IPS DF 6.9 (cell line): ENCODE results near the gene ACER3.
A peak's percentile ranks its signal among the peaks of the same experiment; 100 is the strongest.
"Not testable (repeated sequence)": the region's sequence is repeated elsewhere in the genome, so short reads cannot be mapped to it uniquely, and the experiment has no call there.

ENCODE experiments used
- DNase-seq: peaks from one replicate; pipeline ENCODE4 v3.0.0-alpha.2; 2013; ENCODE audit warnings: low read depth, low spot score
- H3K27ac ChIP-seq: one replicate; pipeline ENCODE4 v1.5.1; 2013; ENCODE audit warnings: low read length, control low read depth
- H3K27me3 ChIP-seq: 2 replicates; pipeline ENCODE4 v1.6.1; 2013; ENCODE audit warnings: mild to moderate bottlenecking, low read length; ENCODE audit not compliant: control insufficient read depth, insufficient read depth
- H3K36me3 ChIP-seq: 2 replicates; pipeline ENCODE4 v1.6.1; 2013; ENCODE audit warnings: low read length; ENCODE audit not compliant: control insufficient read depth, insufficient read depth
- H3K4me1 ChIP-seq: 2 replicates; pipeline ENCODE4 v1.6.1; 2013; ENCODE audit warnings: low read length; ENCODE audit not compliant: control insufficient read depth, insufficient read depth
- H3K4me3 ChIP-seq: 2 replicates; pipeline ENCODE4 v1.5.1; 2013; ENCODE audit warnings: mild to moderate bottlenecking, low read length
- H3K9me3 ChIP-seq: 2 replicates; pipeline ENCODE4 v1.6.1; 2013; ENCODE audit warnings: low read length, inconsistent platforms; ENCODE audit not compliant: control insufficient read depth, insufficient read depth
- WGBS: extraction: QIAGEN DNeasy Blood & Tissue Kit; methylation state at CpG from one replicate; pipeline ENCODE4 v1.1.7; 2013; ENCODE audit warnings: mixed read lengths, missing lambda C conversion rate; ENCODE audit not compliant: insufficient read length, insufficient coverage; 5-methylcytosine and 5-hydroxymethylcytosine counted together

Gene ACER3

DNA sequence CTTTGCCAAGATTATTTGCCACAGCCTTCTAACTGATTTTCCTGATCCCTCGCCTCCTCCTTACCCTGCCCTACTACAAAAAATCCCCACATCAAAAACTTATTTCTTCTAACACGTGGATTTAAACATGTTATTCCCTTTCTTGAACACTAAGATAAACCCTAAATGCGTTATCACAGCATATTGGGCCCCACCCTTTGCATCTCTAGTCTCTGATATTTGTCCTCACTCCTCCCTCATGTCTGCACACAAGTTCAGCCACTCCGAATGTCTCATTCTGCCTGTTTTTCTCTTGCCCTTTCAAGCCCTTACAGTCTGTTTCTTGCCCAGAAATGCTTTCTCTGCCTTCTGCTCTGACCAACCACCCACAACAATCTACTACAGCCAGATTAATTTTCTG is 10.6 kb upstream of the ACER3 start:
- DNase-seq, result no peak
- no peaks in the 10 kb centered on the region for H3K9me3 ChIP-seq
- no peak overlapping the region for H3K4me3 ChIP-seq
- H3K4me1 ChIP-seq, result no peaks in the 10 kb centered on the region
- WGBS, result 100% methylated on average over 2 of the region's 4 CpGs
- H3K27ac ChIP-seq, result no peak overlapping the region
- no peaks in the 10 kb centered on the region for H3K36me3 ChIP-seq
- no peaks in the 10 kb centered on the region for H3K27me3 ChIP-seq

DNA sequence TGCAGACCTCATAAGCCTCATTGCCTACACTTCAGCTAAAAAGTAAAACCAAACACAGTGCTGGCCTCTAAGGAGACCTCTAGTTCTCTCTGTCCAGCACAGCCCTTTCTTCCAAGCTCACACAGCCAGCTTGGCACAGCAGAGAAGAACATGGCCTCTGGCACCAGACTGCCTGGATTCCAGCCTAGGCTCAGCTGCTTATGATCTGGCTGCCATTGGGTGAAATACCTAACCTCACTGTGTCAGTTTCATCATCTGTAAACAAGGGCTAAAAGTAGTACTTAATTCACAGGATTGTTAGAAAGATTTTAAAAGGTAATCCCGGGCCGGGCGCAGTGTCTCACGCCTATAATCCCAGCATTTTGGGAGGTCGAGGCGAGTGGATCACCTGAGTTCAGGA is 9.9 kb upstream of the ACER3 start:
- WGBS, result no CpG with 5 or more reads among the region's 6 CpGs
- Histone ChIP-seq H3K27ac (no peak overlapping the region), H3K9me3 (no peaks in the 10 kb centered on the region), H3K4me1 (no peaks in the 10 kb centered on the region), H3K27me3 (no peaks in the 10 kb centered on the region), H3K4me3 (no peak overlapping the region), H3K36me3 (no peaks in the 10 kb centered on the region)
- no peak for DNase-seq

DNA sequence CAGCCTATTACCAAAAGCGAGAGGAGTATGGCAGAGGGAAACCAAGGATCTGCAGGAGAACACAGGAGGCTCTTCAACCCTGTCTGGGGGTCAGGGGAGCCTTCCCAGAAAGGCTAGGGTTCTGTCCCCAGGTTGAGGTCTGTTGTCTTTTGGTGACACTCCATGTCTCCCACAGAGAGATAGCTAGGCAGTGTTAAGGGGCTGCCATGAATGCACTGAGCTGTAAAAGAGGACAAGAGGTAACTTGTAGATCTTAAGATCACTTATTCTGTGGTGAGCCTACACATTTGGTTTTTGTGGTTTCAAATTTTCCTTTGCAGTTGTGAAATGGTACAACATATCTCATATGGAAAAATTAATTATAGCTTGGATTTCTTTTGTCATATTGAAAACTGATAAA is 6.0 kb upstream of the ACER3 start:
- H3K27me3 ChIP-seq, result no peaks in the 10 kb centered on the region
- H3K4me3 ChIP-seq, result no peak overlapping the region
- WGBS, result no CpG with 5 or more reads among the region's 1 CpG
- DNase-seq, result no peak
- no peak overlapping the region for H3K27ac ChIP-seq
- H3K4me1 ChIP-seq, result no peaks in the 10 kb centered on the region
- H3K36me3 ChIP-seq, result no peaks in the 10 kb centered on the region
- no peaks in the 10 kb centered on the region for H3K9me3 ChIP-seq

DNA sequence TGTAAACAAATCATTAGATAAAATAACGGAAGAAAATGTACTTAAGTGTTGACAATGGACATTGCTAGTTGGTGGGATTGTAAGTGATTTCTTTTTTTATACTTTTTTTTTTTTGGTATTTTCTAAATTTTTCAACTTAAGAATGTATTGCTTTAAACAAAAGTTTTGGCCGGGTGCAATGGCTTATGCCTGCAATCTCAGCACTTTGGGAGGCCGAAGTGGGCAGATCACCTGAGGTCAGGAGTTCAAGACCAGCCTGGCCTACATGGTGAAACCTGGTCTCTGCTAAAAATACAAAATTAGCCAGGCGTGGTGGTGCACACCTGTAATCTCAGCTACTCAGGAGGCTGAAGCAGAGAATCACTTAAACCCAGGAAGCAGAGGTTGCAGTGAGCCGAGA is 5.0 kb upstream of the ACER3 start:
- not testable (repeated sequence) for H3K4me1 ChIP-seq, H3K9me3 ChIP-seq
- WGBS, result no CpG with 5 or more reads among the region's 5 CpGs

DNA sequence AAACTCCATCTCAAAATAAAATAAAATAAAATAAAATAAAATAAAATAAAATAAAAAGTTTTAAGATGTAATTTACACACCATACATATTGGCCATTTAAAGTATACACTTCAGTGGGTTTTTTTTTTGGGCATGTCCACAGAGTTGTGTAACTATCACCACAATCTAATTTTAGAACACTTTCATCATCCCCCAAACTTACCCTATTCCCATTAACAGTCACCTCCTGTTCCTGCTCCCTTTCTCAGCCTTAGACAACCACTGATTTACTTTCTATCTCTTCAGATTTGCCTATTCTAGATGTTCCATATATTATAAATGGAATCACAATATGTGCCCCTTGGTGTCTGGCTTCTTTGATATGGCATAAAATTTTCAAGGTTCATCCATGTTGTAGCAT is 4.6 kb upstream of the ACER3 start:
- no peaks in the 10 kb centered on the region for H3K27me3 ChIP-seq
- H3K27ac ChIP-seq, result no peak overlapping the region
- no peaks in the 10 kb centered on the region for H3K36me3 ChIP-seq
- DNase-seq, result no peak
- H3K4me3 ChIP-seq, result no peak overlapping the region
- no peaks in the 10 kb centered on the region for H3K4me1 ChIP-seq
- no peaks in the 10 kb centered on the region for H3K9me3 ChIP-seq

More for the DNA sequence above, 5.0 kb upstream of the ACER3 start:
- not testable (repeated sequence) for H3K4me3 ChIP-seq, H3K27ac ChIP-seq, H3K36me3 ChIP-seq, DNase-seq, H3K27me3 ChIP-seq

DNA sequence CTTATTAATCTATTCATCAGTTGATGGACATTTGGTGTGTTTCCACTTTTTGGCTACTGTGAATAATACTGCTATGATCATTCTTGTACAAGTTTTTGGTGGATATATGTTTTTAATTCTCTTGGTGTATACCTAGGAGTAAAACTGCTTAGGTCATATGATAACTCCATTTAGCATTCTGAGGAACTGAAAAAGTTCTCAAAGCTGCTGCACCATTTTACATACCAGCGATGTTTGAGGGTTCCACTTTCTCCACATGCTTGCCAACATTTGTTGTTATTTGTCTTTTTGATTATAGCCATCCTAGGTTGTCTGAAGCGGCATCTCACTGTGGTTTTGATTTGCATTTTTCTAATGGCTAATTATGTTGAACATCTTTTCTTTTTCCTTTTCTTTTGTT is 4.1 kb upstream of the ACER3 start:
- H3K9me3 ChIP-seq, result no peaks in the 10 kb centered on the region
- WGBS, result no CpG with 5 or more reads among the region's 2 CpGs
- H3K4me1 ChIP-seq, result no peaks in the 10 kb centered on the region; the same call in 1 of the 2 replicates
- no peak for DNase-seq
- H3K27me3 ChIP-seq, result no peaks in the 10 kb centered on the region
- H3K4me3 ChIP-seq, result no peak overlapping the region
- H3K27ac ChIP-seq, result no peak overlapping the region
- no peaks in the 10 kb centered on the region for H3K36me3 ChIP-seq

DNA sequence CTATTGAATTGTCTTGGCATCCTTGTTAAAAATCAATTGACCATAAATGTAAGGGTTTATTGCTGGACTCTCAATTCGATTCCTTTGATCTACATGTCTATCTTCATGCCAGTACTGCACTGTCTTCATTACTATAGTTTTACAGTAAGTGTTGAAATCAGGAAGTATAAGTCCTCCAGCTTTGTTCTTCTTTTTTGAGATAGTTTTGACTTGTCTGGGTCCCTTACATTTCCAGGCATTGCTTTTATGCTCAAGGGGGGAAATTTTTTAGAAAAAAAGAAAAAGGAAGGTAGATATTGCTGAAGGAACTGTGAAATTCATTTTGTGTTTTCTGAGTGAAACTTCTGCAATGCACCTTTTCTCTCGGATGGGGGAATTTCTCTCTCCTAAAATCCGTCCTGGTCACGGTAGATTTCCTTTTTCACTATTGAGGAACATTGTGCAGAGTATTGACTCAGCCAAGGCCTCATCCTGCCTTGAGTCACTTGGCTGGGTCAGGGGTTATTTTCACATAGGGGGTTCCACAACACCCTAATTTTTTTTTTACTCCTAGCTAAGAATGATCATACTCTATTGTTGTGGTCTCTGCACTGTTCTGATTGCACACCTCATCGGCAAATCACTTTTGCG is 2.8 kb upstream of the ACER3 start:
- no CpG with 5 or more reads among the region's 6 CpGs for WGBS
- Histone ChIP-seq H3K36me3 (no peaks in the 10 kb centered on the region), H3K27me3 (no peaks in the 10 kb centered on the region), H3K27ac (no peak overlapping the region), H3K4me3 (no peak overlapping the region), H3K9me3 (no peaks in the 10 kb centered on the region), H3K4me1 (no peaks in the 10 kb centered on the region; the same call in 1 of the 2 replicates)
- DNase-seq, result no peak

DNA sequence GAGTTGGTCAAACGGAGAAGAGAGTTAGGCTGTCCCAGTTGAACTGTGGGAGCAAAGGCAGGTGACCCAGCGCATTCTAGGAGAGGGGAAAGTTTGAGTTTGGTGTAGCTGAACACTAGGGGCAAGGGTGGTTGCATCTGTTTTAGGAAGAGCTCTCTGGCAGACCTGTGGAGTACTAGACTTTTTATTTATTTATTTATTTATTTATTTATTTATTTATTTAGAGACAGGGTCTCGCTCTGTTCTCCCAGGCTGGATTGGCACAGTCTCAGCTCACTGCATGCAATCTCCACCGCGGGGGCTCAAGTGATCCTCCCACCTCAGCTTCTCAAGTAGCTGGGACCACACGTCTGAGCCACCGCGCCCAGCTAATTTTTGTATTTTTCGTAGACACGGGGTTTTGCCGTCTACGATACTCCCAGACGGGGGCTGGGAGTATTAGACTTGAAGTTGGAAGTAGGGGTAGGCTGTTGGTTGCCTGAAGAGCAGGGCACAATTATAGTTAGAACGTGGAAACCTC is 950 bp upstream of the ACER3 start:
- no peak for DNase-seq
- no peak overlapping the region for H3K4me3 ChIP-seq
- WGBS, result no CpG with 5 or more reads among the region's 14 CpGs

DNA sequence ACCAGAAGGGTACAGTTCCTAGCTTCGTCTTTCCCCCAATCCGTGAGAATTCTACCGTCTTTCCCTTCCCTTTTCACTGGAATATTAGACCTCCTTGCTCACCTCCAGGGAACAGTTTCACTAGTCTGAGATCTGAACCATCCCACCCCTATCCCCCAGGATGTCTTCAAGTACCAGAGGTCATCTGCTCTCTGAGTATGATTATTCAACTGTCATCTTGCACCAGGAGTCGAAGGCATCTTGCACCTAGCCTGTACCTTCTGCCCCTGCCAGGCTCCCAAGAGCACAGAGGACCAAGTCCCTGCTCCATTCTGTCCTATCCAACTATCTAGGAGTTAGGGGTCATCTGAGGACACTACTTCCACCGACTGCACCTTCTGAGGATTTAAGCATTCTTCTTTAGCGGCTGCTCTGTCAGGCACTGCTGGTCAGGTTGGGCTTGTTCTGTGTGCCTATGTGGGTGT is 804 bp downstream of the ACER3 start:
- no peak overlapping the region for H3K27ac ChIP-seq
- no peak for DNase-seq
- H3K36me3 ChIP-seq, result no peaks in the 10 kb centered on the region
- peak overlapping the region; percentile 74; the same call in 1 of the 2 replicates for H3K4me3 ChIP-seq
- H3K4me1 ChIP-seq, result no peaks in the 10 kb centered on the region; the same call in 1 of the 2 replicates
- no CpG with 5 or more reads among the region's 6 CpGs for WGBS
- H3K9me3 ChIP-seq, result no peaks in the 10 kb centered on the region
- H3K27me3 ChIP-seq, result no peaks in the 10 kb centered on the region

More for the DNA sequence above, 950 bp upstream of the ACER3 start:
- Histone ChIP-seq H3K36me3 (no peaks in the 10 kb centered on the region), H3K27ac (no peak overlapping the region), H3K4me1 (no peaks in the 10 kb centered on the region; the same call in 1 of the 2 replicates), H3K9me3 (no peaks in the 10 kb centered on the region), H3K27me3 (no peaks in the 10 kb centered on the region)

DNA sequence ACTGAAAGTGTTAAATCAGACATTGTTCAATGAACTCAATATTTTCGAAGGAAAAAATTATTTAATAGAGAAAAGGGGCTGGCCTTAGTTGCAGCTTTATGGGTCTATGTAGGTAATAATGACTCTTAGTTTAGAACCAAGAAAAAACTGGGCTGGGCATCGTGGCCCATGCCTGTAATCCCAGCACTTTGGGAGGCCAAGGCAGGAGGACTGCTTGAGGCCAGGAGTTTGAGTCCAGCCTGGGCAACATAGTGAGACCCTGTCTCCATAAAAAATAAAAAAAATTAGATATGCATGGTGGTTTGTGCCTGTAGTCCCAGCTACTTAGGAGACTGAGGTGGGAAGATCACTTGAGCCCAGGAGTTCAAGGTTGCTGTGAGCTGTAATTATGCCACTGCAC is 2.1 kb downstream of the ACER3 start:
- no CpG with 5 or more reads among the region's 2 CpGs for WGBS
- not testable (repeated sequence) for H3K4me3 ChIP-seq, H3K27me3 ChIP-seq, DNase-seq, H3K9me3 ChIP-seq, H3K27ac ChIP-seq, H3K36me3 ChIP-seq, H3K4me1 ChIP-seq

DNA sequence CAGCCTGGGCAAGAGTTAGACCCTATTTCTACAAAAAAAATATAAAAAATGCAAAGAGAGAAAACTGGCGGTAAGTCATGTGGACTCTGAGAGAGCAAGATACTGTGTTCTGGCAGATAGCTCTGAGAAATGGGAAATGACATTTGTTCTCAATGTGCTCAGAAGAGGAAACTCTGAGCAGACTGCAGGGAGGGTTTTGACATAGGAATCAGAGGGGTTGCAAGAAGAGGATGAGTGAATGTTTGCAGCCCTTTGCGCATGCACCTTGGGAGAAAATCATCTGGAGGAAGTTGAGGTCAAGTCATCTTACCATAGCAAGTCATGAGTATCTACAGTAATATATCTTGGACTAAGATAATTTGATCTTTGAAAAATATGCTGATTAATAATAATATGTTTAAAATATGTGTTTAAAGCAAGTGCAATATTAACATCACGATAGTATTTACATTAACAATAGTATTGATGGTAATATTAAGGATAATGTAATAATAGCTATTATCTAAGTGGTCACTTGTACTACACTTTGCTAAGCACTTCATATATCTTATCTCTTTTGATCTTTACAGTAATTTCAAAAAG is 2.6 kb downstream of the ACER3 start:
- no peaks in the 10 kb centered on the region for H3K36me3 ChIP-seq
- H3K4me1 ChIP-seq, result no peaks in the 10 kb centered on the region; the same call in 1 of the 2 replicates
- WGBS, result no CpG with 5 or more reads among the region's 3 CpGs
- DNase-seq, result no peak
- no peak overlapping the region for H3K4me3 ChIP-seq
- no peaks in the 10 kb centered on the region for H3K27me3 ChIP-seq
- H3K9me3 ChIP-seq, result no peaks in the 10 kb centered on the region
- no peak overlapping the region for H3K27ac ChIP-seq
